Islet of Langerhans (tissue), 1 donor: ENCODE results near the gene ST8SIA5.

Source experiments
- FAIRE-seq: peaks from one replicate; lab custom pipeline; 2011; peaks lifted over from hg19 to GRCh38; lab: Jason Lieb, UNC

Gene ST8SIA5

DNA sequence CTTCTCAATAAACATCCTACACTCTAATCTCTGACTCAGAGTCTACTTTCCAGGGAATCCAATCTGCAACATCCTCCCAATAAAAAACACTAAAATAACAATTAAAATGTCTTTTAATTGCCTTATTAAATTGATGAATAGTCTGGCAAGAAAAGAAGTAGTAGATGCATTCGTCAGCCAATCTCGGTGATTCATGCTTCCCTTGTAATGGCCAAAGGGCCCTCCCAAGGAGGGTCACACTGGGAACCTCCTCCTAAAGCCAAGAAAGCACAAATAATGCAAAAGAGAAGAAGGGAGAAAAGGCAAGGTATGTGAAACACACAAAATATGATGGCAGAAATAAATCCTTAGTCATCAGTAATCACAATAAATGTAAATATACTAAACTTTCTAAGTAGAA, 16.8 kb downstream of the ST8SIA5 start:
- FAIRE-seq = no peak

DNA sequence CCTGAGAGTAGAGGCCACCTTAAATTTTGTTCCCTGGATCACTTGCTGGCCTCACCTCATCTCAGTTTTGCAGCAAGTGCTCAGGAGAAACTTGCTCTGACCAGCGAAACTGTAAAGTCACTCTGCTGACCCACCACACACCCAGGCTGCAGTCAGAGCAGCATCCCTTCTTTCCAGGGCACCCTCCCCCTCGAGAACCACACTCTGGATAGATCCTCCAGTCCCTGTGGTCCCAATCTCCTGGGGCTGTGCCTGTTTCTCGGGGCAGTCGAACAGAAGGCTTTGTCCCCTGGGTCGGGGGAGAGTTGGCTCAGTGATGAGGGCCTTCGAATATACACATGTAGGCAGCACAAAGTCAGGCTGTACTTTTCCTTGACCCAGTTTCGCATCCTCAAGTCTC, 18.4 kb downstream of the ST8SIA5 start:
- no peak for FAIRE-seq

DNA sequence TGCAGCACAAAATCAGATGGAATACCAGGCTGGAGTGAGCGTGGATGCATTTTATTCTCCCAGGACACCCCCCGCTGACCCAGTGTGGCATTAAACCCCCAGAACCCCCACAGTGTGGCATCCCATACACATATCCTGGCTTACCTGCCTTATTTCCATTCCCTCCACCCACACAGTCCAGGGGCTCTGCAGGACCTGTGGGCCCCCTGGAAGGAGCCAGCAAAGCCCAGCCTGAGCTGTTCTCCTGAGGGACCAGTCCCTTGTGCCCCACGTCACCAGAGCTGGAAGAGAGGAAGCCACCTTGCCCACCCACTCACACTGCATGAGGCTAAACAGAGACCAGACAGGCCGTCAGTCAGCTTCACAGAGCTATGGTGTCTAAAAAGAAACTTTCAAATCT, 20.1 kb downstream of the ST8SIA5 start:
- no peak for FAIRE-seq

DNA sequence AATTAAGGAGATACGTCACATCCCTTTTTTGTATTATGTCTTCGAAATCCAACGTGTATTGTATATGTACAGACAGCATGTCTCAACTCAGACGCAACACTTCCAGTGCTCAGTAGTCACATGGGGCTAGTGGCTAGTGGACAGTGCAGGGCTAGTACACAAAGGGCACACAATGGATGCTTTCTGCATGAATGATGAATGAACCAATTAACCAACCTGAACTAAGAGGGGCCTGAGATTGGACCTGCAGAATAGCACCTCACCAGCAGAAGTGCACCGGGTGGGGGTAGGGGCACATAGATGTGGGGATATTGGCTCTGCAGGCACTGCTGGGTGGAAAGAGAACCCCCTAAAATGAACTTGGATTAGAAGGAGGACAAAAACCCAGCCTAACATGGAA, 20.7 kb downstream of the ST8SIA5 start:
- no peak for FAIRE-seq

DNA sequence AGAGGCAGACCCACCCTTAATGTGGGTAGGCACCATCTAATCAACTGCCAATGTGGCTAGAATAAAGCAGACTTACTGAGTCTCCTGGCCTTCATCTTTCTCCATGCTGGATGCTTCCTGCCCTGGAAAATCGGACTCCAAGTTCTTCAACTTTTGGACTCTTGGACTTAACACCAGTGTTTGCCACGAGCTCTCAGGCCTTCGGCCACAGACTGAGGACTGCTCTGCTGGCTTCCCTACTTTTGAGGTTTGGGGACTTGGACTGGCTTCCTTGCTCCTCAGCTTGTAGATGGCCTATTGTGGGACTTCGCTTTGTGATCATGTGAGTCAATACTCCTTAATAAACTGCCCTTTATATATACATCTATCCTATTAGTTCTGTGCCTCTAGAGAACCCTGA, 21.9 kb downstream of the ST8SIA5 start:
- no peak for FAIRE-seq

DNA sequence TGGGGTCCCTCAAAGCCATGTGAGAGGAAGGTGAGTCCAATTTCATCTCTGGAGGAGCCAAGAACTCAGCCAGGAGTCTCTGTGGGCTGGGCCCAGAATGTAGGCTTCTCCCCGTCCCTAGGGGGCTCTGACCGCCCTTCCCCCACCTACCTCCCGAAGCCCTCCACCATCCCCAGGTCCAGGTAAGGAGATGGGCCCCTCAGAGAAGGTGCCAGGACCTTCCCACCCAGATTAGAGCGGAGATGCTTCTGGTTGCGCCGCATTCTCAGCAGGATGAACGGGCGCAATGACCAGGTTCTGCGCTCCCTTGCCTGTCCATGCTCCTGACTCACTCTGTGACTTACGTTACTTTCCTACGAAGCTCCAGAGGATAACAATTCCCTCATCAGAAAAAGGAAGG, 23.0 kb downstream of the ST8SIA5 start:
- FAIRE-seq = no peak

DNA sequence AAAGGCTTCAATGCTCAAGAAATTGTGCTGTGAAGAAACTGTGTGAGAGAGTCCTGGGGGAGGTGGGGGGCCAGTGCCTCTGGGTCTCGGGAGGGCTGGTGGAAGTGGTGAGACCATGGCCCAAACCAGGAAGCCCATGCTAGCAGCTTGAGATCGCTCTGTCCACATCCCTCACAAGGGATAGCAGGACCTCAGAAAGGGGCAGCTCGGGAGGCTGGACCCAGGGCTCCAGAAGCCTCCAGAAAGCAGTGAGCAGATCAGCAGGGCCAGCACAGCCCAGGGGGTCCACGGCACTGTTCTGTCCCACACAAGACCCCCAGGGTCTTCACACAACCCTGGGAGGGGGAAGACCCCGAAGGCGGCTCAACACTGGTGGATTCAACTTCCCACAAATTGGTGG, 24.1 kb downstream of the ST8SIA5 start:
- no peak for FAIRE-seq

DNA sequence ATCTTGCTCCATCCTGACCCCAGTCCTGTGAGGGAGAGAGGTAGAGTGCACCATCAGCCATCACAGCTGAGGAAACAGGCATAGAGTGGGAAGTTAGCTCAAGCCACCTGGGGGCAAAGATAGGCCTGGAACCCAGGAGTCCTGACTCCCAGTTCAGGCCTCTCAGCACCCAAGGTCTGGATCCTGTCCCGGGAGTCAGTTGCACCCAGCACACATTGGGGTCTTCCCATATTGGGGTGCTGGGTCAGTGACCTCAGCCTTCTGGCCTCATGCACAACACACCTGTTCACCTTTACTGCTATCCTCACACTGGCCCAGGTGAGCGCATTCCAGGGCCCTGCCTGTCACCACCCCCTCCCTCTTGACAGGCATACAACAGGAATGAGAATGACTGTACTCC, 24.7 kb downstream of the ST8SIA5 start:
- FAIRE-seq = no peak

DNA sequence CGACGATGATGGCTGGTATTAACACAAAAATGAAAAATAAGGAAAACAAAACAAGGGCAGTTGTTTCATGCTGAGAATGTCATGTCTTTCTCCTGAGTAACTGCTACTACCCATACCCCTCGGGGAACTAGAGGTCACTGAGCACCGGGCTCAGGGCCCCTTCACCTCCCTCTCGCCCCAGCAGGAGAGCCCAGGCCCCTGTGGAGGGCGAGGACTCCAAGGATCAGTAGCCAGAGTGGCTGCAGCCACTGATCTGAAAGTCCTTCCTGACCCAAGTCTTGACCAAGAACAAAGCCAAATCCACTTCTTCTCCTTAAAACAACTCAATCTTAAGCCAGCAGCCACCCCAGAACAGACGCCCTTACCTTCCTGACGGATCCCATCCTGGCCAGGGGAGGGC, 25.5 kb downstream of the ST8SIA5 start:
- FAIRE-seq = no peak

DNA sequence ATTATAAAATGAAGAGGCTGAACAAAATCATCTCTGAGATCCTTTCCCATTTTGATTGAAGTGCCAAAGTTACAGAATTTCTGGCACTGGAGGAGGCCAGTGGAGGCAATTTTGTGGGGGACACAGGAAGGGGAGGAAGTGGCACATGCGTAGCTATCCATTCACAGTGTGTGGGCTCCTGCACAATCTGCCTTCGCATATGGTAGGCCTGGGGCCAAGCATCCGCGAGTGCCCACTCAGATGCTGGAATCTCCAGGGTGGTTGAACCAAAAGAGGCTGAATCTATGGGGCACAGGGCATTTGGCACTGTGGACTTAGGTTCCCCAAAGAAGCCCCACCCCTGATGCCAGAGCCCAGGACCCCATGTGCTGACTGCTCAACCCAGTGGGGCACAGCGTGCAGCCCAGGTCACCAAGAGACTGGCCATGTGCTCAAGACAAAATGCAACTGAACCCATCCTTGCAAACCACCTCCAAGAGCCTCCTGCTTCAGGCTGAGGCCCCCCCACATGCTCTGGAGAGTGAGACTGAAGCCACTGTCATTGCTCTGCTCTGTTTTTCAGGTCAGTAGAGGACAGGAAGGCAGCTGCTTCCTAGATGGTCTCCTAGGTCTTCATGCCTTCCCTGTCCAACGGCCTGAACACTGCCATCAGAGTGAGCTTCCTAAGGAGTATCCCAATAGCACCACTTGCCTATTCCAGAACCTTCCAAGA, 28.5 kb downstream of the ST8SIA5 start:
- no peak for FAIRE-seq

DNA sequence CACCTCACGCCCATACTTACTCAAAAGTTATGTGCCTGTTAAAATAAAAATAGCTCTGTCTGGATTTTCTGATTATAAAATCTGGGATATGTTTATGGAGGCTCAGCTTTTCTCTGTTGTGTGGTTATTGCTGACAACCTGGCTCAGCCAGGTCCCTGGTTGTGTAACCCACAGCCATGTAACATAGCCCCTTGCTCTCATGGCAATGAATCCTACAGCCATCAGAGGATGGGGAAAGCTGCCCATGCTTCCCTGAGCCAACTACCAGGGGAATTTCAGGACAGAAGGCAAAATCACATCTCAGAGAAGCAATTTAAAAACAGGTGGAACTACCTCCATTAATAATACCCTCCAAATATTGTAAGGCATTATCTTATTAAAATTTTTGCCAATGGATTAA, 29.7 kb downstream of the ST8SIA5 start:
- FAIRE-seq = no peak

DNA sequence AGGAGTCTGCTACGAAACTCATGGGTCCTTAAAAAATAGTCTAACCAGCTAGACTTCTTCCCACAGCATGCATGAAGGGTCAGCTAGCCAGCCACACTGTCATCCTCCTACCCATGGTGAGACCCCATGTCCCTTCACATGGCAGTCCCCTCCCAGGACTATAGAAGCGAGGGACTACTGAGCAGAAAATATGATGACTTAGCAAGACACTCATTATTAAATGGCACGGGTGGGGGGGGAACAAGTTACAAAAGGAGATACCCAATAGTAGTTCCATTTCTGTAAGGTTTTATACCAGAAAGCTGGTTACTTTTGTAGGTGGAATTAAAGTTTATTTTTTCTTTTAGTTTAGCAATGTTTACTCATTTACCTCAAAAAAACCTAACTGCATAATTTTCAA, 31.5 kb downstream of the ST8SIA5 start:
- no peak for FAIRE-seq

DNA sequence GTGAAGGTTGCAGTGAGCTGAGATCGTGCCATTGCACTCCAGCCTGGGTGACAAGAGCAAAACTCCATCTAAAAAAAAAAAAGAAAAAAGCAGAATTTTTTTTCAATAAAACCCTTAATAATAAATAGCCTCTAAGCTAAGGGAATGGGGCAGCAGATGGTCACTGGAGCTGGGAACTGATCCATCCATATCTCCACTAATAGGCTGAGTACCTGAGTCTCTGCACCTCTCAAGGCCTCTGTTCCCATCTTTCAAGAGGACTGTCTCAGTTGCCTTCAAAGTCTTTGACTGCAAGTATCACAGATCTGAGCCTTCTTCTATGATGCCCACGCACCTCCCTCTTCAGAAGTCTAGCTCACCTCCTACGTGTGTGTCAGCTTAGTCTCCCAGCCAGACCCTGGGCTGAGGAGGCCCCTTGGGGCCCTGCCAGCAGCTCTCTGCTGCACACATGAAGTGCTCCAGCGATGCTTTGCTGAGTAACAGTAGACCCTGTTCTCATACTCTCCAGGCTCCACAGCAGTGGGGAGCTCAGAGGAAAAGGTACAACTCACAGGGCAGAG, 32.9 kb downstream of the ST8SIA5 start:
- FAIRE-seq = no peak

DNA sequence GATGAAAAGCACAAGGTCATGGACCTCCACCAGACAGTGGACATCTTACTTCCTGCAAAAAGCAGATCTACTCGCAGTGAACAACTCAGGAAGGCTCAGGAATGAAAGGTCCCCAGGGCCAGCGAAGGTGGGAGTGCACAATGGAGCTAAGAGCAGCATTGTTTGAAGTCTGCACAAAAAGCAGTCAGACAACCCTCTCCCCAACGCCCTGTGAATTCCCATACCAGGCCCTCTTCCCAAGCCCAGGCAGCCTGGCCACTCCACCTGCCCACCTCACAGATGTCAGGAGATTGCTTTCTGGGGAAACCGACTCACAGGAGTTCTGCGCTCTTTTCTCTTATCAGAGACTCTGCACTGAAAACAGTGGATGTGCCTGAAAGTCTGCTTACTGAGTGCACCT, 34.8 kb downstream of the ST8SIA5 start:
- no peak for FAIRE-seq

DNA sequence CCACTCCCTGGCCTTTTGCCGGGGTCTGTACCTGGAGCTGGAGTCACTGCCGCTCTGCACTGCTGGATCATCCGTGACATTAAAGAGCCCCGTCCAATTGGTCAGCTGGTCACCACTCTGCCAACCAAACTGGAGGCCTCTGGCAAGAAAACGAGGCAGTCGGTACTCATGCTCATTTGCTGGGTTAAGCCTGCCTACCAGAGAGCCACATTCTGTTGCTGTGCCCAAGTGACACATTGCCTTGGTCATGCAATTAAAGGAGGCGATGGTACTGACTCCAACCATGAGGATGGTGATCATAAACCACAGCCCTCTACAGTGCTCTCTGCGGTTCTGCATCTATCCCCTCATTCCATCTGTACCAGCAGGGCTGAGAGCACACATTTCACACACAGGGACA, 35.5 kb downstream of the ST8SIA5 start:
- no peak for FAIRE-seq

DNA sequence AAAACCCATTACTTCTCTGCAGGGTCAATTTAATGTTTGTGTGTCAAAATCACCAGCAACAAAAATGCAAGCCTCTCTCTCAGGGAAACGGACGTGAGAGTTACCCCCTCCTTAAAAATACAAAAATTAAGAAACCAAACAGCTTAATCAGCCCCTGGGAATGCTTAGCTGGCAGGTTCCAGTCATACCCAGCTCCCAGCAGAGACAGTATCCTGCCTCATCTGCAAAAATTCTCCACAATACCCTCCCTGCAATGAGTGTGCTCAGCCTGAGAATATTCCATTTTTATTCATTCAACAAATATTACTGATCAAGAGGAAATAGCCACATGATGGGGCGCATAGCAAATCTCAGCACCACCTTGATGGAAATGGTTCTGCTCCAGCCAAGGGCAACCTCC, 36.3 kb downstream of the ST8SIA5 start:
- no peak for FAIRE-seq

DNA sequence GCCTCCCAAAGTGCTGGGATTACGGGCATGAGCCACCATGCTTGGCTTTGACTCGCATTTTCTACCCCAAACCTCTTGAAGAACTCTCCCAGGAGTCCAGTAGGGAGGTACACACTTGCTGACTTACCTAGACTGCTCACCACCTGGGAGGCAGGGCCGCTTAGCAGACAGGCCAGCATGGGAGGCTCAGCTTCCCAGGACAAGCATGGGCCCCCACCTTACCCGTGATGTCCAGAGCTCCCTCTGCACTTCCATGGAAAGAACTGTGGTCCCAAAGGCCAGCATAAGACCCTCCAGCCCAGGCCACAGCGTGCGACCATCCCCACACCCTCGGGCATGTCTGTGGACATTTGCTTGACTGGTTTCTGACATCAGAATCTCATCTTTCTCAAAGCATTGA, 36.8 kb downstream of the ST8SIA5 start:
- no peak for FAIRE-seq

DNA sequence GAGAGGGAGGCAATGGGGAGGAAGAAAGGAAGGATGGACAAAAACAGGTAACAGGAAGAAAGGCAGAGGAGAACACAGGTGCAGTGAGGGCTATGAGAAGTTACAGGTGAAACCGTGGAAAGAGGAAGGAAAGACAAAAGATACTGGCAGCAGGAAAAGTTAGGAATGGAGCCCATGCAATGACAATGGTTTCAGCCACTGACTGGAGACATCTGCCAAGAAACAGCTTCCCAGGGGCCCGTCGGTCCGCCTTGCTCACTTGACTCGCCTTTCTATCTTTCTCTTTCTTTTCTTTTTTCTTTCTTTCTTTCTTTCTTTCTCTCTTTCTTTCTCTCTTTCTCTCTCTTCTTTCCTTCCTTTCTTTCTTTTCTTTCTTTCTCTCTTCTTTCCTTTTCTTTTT, 37.5 kb downstream of the ST8SIA5 start:
- FAIRE-seq = no peak

DNA sequence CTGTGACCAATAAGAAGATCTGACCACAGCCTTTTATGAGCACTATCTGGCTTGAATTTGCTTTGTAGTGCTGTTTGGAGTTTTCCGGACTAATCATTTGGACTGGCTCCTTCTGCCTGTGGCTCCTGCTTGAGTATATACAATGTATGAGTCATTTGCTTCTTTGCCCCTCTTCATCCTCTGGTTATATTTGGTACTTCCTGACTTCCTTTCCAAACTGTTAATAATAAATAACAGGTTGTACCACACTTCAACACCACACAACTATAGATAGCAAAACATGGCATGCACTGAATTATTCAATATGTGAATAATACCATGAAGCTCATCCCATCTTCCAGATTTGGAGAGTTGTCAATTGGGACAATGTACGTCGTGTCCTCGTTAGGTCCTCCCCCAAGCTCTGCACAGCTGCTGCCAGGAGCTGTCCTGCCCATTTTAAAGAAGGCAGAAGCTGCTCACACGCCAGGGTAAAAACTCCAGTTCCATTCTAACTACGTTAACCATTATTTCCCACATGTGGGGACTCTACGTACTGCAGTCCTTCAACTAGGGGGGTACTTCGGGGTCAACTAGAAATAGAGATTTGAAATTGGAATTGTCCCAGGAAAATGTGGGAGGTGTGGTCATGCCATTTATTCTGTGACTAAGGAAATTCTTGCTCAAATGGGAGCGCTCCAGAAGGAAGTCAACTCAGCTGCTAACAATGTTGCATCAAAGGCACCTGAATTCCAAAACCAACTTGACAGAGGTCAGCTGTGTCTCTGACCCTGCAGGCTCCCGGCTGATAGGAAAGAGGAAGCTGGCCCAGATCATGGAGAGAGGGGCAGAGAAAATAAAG, 38.1 kb downstream of the ST8SIA5 start:
- FAIRE-seq = no peak

DNA sequence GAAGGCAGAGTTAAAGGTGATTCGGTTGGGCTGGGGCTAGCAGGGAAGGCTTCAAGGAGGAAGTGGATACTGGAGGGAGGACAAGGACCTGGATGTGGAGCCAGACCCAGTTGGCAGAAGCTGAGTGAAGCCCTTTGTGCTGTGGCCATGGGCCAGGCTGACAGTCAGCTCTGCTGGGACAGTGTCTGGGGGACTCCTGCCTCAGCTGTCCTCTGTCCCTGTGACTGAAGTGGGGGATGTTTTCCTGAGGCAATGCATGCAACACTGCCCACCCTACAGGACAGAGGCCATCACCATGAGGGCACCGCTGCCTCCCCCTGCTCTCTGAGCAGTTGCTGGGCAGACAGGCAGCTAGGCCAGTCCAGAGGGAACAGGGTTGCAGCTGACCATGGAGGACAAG, 40.0 kb downstream of the ST8SIA5 start:
- no peak for FAIRE-seq

DNA sequence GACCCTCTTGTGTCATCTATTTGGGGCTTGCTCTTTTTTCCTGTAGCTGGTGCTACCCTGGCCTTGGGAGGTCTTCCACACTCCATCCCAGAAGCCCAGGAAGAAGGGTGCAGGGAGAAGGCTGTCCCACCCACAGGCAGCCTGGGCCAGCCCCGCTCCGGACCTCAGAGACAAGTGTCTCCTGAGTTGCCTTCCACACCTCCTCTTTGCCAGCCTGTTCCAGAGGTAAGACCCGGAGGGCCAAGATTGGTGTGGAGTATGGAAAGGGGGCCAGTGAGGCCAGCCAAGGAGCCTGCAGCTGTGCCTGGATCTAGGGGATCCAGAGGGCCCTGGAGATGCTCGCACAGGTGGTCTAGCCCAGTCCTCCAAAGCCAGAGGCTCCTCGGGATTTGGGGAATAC, 40.5 kb downstream of the ST8SIA5 start:
- no peak for FAIRE-seq

DNA sequence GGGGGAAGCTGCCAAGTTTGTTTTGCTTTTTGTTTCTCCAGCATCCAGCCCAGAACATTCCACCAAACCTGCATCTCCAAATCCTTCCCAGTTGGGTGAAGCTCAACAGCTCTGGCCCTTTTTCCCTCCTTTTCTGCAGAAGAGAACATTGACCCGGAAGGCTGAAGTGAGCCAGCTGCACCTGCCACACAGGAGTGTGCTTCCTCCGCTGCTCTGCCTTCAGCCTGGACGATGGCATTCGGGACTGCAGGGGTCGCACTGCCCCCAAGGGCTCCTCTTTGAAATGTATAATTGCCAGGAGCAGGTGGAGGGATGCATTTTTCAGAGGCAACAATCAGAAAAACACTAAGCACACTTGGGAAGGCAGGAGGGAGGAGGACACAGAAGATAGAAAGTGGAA, 41.8 kb downstream of the ST8SIA5 start:
- FAIRE-seq = no peak

DNA sequence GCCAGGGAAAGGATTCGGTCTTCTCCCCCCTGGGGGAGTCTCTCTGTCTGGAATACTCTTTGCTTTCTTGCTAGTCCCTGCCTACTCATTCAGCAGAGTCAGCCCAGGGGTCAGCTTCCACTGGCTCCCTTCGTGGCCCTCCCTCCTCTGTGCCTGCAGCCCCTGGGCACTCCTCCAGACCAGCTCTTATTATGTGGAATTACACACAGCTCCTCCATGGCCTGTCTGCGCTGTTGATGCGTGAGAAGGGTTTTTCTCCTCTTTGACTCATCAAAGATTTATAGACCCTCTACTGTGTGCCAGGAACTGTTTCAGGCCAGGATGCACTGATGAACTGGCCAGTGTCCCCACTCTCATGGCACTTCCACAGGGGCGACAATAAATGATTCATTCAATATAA, 44.4 kb downstream of the ST8SIA5 start:
- FAIRE-seq = no peak

DNA sequence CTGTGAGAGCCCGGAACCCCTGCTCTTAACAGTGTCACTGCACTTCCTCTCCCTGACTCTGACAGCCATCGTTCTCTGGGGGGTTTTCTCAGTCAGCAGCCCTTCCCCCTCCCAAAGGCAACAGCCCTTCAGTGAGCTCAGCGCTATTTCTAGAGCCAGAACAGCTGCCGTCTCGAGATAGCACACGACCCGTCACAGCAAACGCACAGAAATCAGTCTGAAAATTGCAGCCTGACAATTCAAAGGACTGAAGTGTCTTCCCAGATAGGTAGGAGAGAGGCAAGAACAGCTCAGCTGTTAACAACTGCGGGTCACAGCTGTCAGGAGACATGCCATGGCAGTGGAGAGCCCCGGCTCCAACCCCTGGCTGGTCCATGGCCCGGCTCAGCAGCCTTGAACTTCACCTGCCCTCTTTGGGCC, 45.4 kb downstream of the ST8SIA5 start:
- FAIRE-seq = no peak
